ENCODE results near the gene GLRB.

GRCh38 chr4:157204634-157205244 lies 128.8 kb downstream of the GLRB start:
- TF ChIP-seq, protein P1, sequence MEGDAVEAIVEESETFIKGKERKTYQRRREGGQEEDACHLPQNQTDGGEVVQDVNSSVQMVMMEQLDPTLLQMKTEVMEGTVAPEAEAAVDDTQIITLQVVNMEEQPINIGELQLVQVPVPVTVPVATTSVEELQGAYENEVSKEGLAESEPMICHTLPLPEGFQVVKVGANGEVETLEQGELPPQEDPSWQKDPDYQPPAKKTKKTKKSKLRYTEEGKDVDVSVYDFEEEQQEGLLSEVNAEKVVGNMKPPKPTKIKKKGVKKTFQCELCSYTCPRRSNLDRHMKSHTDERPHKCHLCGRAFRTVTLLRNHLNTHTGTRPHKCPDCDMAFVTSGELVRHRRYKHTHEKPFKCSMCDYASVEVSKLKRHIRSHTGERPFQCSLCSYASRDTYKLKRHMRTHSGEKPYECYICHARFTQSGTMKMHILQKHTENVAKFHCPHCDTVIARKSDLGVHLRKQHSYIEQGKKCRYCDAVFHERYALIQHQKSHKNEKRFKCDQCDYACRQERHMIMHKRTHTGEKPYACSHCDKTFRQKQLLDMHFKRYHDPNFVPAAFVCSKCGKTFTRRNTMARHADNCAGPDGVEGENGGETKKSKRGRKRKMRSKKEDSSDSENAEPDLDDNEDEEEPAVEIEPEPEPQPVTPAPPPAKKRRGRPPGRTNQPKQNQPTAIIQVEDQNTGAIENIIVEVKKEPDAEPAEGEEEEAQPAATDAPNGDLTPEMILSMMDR (IDR thresholded peaks at IDR 0.05): no peak
- TF ChIP-seq POLR2AphosphoS5 (IDR thresholded peaks at IDR 0.05; ENCODE audit: insufficient read depth in 1 of 2, low read depth in 1 of 2): no peak
